ENCODE results near the gene IRX2.

GRCh38 chr5:2721385-2722138, 29.9 kb downstream of the IRX2 start:
- TF ChIP-seq CTCF (IDR thresholded peaks at IDR 0.05) (no peak), POLR2A (IDR thresholded peaks at IDR 0.05) (no peak)
